GM12891 (cell line): ENCODE measurements around the gene ZNF70.

Experiments used
- POLR2A ChIP-seq: IDR thresholded peaks from 2 replicates; pipeline ENCODE4 v1.6.1; 2011; ENCODE audit warnings: low read depth, low read length, control low read depth
- POLR2AphosphoS5 ChIP-seq: IDR thresholded peaks from 2 replicates; pipeline ENCODE4 v1.6.1; 2011; ENCODE audit warnings: low read depth, low read length, control low read depth
- TAF1 ChIP-seq: IDR thresholded peaks from 2 replicates; pipeline ENCODE4 v1.6.1; 2011; ENCODE audit warnings: low read depth, low read length, control low read depth

GRCh38 chr22:23745791-23746190 lies 5.1 kb downstream of the ZNF70 start:
- TF ChIP-seq POLR2AphosphoS5, result no peak
- no peak for TF ChIP-seq POLR2A
- TF ChIP-seq TAF1, result no peak
